MCF 10A (cell line): ENCODE measurements around the gene PRODH. TPM values are rescaled to one million over a fixed set of nuclear protein-coding genes. Genes with fewer than 3 reads are reported as not detected.
"Not testable (repeated sequence)": the region's sequence is repeated elsewhere in the genome, so short reads cannot be mapped to it uniquely, and the experiment has no call there.

Source experiments
- BruUV-seq: library from RNA; stranded (reverse); fragments of 400-500 nt; replicated peaks from 2 replicates; lab custom pipeline; 2021; lab: Mats Ljungman, UMichigan
- CTCF ChIA-PET: fragments of 300-600 bp; sonication (Branson Sonifier 250); formaldehyde crosslinking; extraction: SDS; loops from one replicate; lab custom pipeline; 2021; ENCODE audit warnings: antibody characterized with exemption, inconsistent platforms; lab: Yijun Ruan, JAX
- POLR2A ChIA-PET: fragments of 300-600, 350-650 bp; sonication (Branson Sonifier 250); formaldehyde crosslinking; extraction: SDS; loops from one replicate; lab custom pipeline; 2020; ENCODE audit warnings: antibody characterized with exemption, inconsistent platforms; lab: Yijun Ruan, JAX
- DNase-seq: peaks from one replicate; pipeline ENCODE4 v3.0.0-alpha.2; 2018; ENCODE audit not compliant: unreplicated experiment
- H3K27ac Mint-ChIP-seq: one replicate; pipeline ENCODE4 v1.8.0; 2022; ENCODE audit warnings: mild to moderate bottlenecking, low read depth, mixed read lengths; ENCODE audit not compliant: unreplicated experiment
- H3K27me3 Mint-ChIP-seq: one replicate; pipeline ENCODE4 v1.8.0; 2022; ENCODE audit warnings: mixed read lengths; ENCODE audit not compliant: insufficient read depth, unreplicated experiment
- H3K36me3 Mint-ChIP-seq: one replicate; pipeline ENCODE4 v1.8.0; 2022; ENCODE audit warnings: mild to moderate bottlenecking, moderate library complexity, mixed read lengths; ENCODE audit not compliant: insufficient read depth, unreplicated experiment
- H3K4me1 Mint-ChIP-seq: one replicate; pipeline ENCODE4 v1.8.0; 2022; ENCODE audit warnings: mixed read lengths; ENCODE audit not compliant: insufficient read depth, unreplicated experiment
- H3K4me3 Mint-ChIP-seq: one replicate; pipeline ENCODE4 v1.8.0; 2022; ENCODE audit warnings: mild to moderate bottlenecking, moderate library complexity, mixed read lengths; ENCODE audit not compliant: unreplicated experiment
- H3K9me3 Mint-ChIP-seq: one replicate; pipeline ENCODE4 v1.8.0; 2022; ENCODE audit warnings: mixed read lengths; ENCODE audit not compliant: unreplicated experiment
- intact Hi-C: fragments of 100-400 bp; cut with micrococcal nuclease; formaldehyde crosslinking; loops from 2 replicates; pipeline ENCODE4 v1.14.1; 2022
- total RNA-seq: library from RNA; stranded (reverse); gene quantifications from 2 replicates; pipeline ENCODE4 v1.2.3, GENCODE V29; 2022

Gene PRODH
- total RNA-seq, 1 experiment from 2014 or later = 8.4 TPM

- intact Hi-C loops, H3K27ac Mint-ChIP-seq, H3K27me3 Mint-ChIP-seq, DNase-seq, H3K36me3 Mint-ChIP-seq, BruUV-seq, H3K9me3 Mint-ChIP-seq, CTCF ChIA-PET, H3K4me1 Mint-ChIP-seq, H3K4me3 Mint-ChIP-seq: not testable (repeated sequence)
- POLR2A ChIA-PET = interaction anchor here (0.6 kb wide), 1 partner anchor 555 kb away, joined by 5 read pairs; no protein-coding TSS in a partner anchor
Observed at GRCh38 chr22:18961201-18961600, 25.1 kb upstream of the PRODH start.

GRCh38 chr22:18960166-18960820, 24.2 kb upstream of the PRODH start:
- H3K27me3 Mint-ChIP-seq, H3K27ac Mint-ChIP-seq, DNase-seq, H3K9me3 Mint-ChIP-seq, H3K4me1 Mint-ChIP-seq, BruUV-seq, POLR2A ChIA-PET, intact Hi-C loops, H3K4me3 Mint-ChIP-seq, H3K36me3 Mint-ChIP-seq, CTCF ChIA-PET: not testable (repeated sequence)

DNA sequence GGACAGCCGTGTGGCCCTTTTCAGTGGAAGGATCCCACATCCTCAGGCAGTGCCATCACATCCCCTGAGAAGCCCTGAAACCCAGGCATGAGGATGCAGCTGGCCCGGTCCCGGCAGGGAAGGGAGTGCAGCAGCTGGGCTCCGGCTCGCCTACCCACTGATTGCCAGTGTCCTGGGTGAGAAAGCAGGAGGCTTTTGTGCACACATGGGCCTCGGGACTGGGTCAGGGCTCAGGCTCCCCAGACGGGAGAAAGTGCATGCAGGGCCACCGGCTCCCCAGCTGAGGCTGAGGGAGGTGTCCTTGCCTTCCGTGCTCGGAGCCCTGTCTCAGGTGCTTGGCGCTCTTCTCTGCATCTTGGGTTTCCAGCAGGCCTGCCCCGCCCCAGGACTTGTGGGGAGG, 23.6 kb upstream of the PRODH start:
- CTCF ChIA-PET, H3K27me3 Mint-ChIP-seq, H3K27ac Mint-ChIP-seq, POLR2A ChIA-PET, H3K36me3 Mint-ChIP-seq, BruUV-seq, intact Hi-C loops, DNase-seq, H3K9me3 Mint-ChIP-seq, H3K4me1 Mint-ChIP-seq, H3K4me3 Mint-ChIP-seq: not testable (repeated sequence)

DNA sequence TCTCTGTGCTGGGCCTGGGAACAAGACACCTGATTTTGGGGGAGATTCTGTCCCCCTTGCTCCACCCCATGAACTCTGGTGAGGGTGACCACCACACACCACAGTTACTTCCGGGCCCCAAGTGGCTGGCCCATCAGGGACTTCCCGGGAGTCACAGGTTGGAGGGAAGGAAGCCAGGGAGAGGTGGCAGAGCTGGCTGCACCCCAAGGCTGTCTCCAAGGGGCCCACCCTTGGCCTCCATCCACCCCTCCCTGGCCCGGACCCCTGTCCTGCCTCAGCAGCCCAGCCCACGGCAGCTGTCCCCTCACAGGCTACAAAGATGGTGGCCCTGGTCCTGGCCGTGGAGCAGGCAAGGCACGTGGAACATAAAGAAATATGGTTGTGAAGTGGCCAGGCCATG, 23.2 kb upstream of the PRODH start:
- H3K27ac Mint-ChIP-seq, H3K27me3 Mint-ChIP-seq, intact Hi-C loops, POLR2A ChIA-PET, BruUV-seq, H3K9me3 Mint-ChIP-seq, H3K36me3 Mint-ChIP-seq, H3K4me3 Mint-ChIP-seq, CTCF ChIA-PET, H3K4me1 Mint-ChIP-seq, DNase-seq: not testable (repeated sequence)

DNA sequence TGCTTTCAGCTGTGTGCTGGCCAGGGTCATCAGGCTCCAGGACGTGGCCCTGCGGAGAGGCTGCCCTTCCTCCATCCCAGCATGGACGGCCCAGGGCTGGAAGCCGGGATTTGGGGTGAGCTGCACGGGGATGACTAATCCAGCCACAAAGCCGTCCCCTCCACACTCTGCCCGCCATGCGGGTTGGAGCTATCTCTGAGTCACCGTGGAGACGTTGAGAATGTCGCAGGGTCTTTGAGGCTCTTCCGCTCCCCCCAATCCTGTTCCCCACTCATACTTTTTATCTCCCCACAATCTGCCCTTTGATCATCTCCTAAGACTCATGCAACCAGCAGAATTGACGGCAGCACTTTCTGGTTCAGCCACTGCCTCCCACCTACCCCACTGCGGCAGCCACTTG, 22.6 kb upstream of the PRODH start:
- H3K36me3 Mint-ChIP-seq, H3K4me3 Mint-ChIP-seq, BruUV-seq, H3K27me3 Mint-ChIP-seq, H3K4me1 Mint-ChIP-seq, DNase-seq, intact Hi-C loops, H3K9me3 Mint-ChIP-seq, H3K27ac Mint-ChIP-seq, POLR2A ChIA-PET, CTCF ChIA-PET: not testable (repeated sequence)

GRCh38 chr22:18958321-18958705, 22.2 kb upstream of the PRODH start:
- H3K4me3 Mint-ChIP-seq, H3K4me1 Mint-ChIP-seq, CTCF ChIA-PET, POLR2A ChIA-PET, intact Hi-C loops, H3K36me3 Mint-ChIP-seq, H3K9me3 Mint-ChIP-seq, H3K27ac Mint-ChIP-seq, BruUV-seq, DNase-seq, H3K27me3 Mint-ChIP-seq: not testable (repeated sequence)

DNA sequence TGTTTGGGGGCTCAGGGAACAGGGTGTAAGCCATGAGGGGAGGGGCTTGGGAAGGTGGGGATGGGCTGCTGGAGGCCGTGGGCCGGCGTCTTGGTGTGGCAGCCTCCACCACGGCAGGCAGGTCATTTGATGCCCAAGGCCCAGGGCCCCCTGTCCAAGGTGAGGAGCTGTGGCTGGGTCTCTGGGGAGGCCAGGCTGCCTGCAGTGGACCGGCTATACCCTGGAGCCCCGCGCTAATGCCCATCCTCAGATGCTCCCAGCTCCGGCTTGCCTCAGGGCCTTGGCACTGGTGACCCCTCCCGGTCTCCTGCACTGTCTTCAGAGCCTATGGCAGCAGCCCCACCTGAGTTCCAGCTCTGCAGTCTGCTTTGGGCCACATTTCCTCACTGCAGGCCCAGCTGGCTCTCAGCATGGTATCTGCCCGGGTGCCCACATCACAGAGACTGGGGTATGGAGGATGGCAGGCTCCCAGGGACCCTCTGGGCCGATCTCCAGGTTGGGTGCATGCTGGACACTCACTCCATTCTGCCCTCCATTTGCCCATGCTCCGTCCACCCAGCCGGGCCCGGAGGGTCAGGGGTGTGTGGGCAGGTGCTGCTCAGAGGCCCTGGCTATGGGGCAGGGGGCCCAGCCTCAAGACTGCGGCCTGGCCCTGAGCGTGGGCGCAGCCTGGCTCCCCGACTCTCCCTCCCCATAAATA, 21.7 kb upstream of the PRODH start:
- H3K4me3 Mint-ChIP-seq, intact Hi-C loops, POLR2A ChIA-PET, H3K36me3 Mint-ChIP-seq, H3K9me3 Mint-ChIP-seq, DNase-seq, H3K27ac Mint-ChIP-seq, H3K27me3 Mint-ChIP-seq, H3K4me1 Mint-ChIP-seq, CTCF ChIA-PET, BruUV-seq: not testable (repeated sequence)

DNA sequence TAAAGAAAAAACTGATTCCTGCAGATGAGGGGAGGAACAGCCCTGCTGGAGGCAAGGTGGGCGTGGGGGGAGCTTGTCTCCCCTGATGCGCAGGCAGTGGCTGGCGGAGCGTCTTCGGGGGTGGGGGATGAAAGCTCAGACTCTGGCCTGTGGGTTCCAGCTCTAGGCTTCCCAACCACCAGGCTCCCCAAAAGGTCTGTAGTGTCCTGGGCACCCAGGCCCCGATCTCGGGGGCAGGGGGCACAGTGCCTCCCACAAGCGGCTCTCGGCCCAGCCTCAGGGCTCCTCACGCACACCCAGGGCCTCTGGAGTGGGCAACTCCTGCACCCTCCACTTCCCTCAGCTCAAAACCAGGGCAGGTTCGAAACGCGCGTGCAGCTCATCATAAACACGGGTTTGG, 20.9 kb upstream of the PRODH start:
- H3K27me3 Mint-ChIP-seq, H3K36me3 Mint-ChIP-seq, BruUV-seq, DNase-seq, H3K4me1 Mint-ChIP-seq, intact Hi-C loops, H3K27ac Mint-ChIP-seq, POLR2A ChIA-PET, H3K9me3 Mint-ChIP-seq, H3K4me3 Mint-ChIP-seq: not testable (repeated sequence)
- CTCF ChIA-PET = interaction anchor here (0.6 kb wide), 1 partner anchor 788 kb away, joined by 3 read pairs; no protein-coding TSS in a partner anchor

- BruUV-seq, H3K4me3 Mint-ChIP-seq, H3K36me3 Mint-ChIP-seq, DNase-seq, H3K9me3 Mint-ChIP-seq, H3K4me1 Mint-ChIP-seq, H3K27ac Mint-ChIP-seq, H3K27me3 Mint-ChIP-seq, intact Hi-C loops: not testable (repeated sequence)
- ChIA-PET CTCF (interaction anchor here (0.6 to 1.5 kb wide), 3 partner anchors 87 to 1058 kb away, joined by 3 to 4 read pairs (median 3); no protein-coding TSS in a partner anchor), POLR2A (interaction anchor here (0.5 kb wide), 1 partner anchor 474 kb away, joined by 4 read pairs; no protein-coding TSS in a partner anchor)
Observed at GRCh38 chr22:18956121-18956895, 20.2 kb upstream of the PRODH start.
